Fibroblast of villous mesenchyme (primary cell): Measurements from ENCODE around the gene HMMR. TPM values are rescaled to one million over a fixed set of nuclear protein-coding genes. Genes with fewer than 3 reads are reported as not detected.

Experiments used
- DNase-seq: peaks from one replicate; pipeline ENCODE4 v3.0.0-alpha.2; 2010; ENCODE audit warnings: low read depth
- H3K4me3 ChIP-seq: 2 replicates; pipeline ENCODE4 v1.5.1; 2011; ENCODE audit warnings: low read depth, mild to moderate bottlenecking, low read length
- total RNA-seq: library from RNA; depleted of rRNA; stranded (reverse); fragments of >200 nt; gene quantifications from 2 replicates; pipeline ENCODE4 v1.2.3, GENCODE V29; 2012
- TF ChIP-seq, protein P1 (sequence below): IDR thresholded peaks from 2 replicates; pipeline ENCODE4 v1.5.1; 2012; ENCODE audit warnings: low read depth, mild to moderate bottlenecking, low read length; ENCODE audit not compliant: insufficient read depth

Gene HMMR
- total RNA-seq, 1 donor, result 32.8 TPM

DNA sequence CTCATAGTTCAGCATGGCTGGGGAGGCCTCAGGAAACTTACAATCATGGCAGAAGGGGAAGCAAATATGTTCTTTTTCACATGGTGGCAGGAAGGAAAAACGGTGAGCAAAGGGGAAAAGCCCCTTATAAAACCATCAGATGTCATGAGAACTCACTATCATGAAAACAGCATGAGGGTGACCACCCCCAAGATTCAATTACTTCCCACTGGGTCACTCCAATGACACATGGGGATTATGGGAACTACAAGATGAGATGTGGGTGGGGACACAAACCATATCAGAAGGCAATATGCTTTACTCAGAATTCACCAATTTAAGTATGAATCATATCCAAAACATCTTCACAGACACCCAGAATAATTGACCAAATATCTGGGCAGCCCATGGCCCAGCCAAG is 64.7 kb downstream of the HMMR start:
- H3K4me3 ChIP-seq, result no peak overlapping the region
- no peak for DNase-seq
- TF ChIP-seq, protein P1, sequence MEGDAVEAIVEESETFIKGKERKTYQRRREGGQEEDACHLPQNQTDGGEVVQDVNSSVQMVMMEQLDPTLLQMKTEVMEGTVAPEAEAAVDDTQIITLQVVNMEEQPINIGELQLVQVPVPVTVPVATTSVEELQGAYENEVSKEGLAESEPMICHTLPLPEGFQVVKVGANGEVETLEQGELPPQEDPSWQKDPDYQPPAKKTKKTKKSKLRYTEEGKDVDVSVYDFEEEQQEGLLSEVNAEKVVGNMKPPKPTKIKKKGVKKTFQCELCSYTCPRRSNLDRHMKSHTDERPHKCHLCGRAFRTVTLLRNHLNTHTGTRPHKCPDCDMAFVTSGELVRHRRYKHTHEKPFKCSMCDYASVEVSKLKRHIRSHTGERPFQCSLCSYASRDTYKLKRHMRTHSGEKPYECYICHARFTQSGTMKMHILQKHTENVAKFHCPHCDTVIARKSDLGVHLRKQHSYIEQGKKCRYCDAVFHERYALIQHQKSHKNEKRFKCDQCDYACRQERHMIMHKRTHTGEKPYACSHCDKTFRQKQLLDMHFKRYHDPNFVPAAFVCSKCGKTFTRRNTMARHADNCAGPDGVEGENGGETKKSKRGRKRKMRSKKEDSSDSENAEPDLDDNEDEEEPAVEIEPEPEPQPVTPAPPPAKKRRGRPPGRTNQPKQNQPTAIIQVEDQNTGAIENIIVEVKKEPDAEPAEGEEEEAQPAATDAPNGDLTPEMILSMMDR, result no peak

DNA sequence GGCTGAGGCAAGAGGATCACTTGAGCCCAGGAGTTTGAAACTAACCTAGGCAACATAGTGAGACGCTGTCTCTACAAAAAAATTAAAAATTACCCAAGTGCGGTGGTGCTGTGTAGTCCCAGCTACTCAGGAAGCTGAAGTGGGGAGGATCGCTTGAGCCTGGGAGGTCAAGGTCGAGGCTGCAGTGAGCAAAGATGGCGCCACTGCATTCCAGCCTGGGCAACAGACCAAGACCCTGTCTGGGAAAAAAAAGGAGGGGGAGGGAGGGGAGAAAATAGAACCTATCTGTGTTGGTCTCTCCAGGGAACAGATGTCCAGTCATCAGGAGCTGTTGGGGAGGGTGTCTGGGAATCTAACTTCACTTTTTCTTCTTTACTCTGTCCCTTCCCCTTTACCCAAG is 69.3 kb downstream of the HMMR start:
- TF ChIP-seq, protein P1, result no peak
- no peak for DNase-seq

DNA sequence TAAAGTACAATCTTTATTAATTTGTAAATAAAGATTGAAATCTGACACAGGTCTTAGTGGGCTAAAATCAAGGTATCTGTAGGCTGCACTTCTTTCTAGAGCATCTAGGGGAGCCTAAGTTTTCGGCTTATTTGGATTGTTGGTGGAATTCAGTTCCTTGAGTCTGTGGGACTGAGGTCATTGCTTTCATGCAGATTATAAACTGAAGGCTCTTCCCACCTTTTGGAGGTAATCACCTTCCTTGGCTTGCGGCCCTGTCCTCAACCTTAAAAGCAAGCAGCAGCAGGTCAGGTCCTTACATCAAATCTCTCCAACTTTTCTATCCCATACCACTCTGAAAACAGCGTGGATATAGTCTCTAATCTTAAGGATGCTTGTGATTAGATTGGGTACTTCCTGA is 70.8 kb downstream of the HMMR start:
- H3K4me3 ChIP-seq, result no peak overlapping the region
- no peak for DNase-seq
- TF ChIP-seq, protein P1, result no peak

More for the DNA sequence above, 69.3 kb downstream of the HMMR start:
- no peak overlapping the region for H3K4me3 ChIP-seq

- DNase-seq, result no peak
- no peak overlapping the region for H3K4me3 ChIP-seq
- TF ChIP-seq, protein P1, result no peak
These were observed 72.0 kb downstream of the HMMR start for GRCh38 chr5:163532171-163533084.

DNA sequence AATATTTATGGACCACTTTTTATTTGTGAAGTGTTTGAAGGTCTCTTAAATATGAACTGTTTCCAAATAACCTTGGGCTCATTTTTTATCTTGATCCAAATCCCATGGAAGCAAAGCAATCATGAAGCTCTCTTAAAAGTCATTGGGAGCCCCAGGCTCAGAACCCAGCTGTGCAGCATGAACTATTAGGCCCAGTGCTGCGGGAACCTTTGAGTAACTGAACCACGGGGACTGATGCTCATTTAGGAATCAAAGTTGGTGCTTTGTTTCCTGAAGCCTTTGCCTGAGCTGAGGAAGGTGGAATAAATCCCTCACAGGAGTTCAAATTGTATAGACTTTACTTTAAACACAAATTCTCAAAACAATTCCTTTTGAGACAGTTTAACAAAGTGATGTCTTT is 72.8 kb downstream of the HMMR start:
- H3K4me3 ChIP-seq, result no peak overlapping the region
- no peak for DNase-seq
- TF ChIP-seq, protein P1, result no peak

DNA sequence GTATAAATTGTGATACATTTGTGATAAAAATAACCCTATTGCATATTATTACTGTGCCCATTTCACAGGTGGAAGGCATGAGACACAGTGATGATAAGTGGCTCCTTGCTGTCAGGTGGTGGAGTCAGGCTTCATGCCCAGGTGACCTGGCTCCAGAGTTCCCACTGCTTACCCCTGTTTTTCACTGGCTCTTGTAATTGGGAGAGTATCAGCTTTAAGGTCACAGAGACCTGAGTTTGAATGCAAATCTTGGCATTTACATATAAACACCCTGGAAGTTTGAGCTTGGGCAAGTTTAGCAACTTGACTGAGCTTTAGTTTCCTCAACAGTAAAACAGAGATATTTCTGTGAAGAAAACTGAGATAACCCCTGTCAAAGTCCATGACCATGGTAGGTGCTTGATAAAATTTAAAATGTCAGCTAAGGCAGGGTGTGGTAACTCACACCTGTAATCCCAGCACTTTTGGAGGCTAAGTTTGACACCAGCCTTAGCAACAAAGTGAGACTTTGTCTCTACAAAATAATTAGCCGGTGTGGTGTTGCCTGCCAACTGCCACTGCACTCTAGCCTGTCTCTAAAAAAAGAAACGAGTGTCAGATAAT is 74.2 kb downstream of the HMMR start:
- TF ChIP-seq, protein P1, result no peak
- DNase-seq, result no peak
- no peak overlapping the region for H3K4me3 ChIP-seq
